Neural cell (in vitro differentiated cells): Measurements from ENCODE around the gene OGDH.

Experiments used
- CTCF ChIP-seq: fragments of 450-650 bp; IDR thresholded peaks from 2 replicates; pipeline ENCODE4 v1.5.1; 2014; ENCODE audit warnings: antibody characterized with exemption, mild to moderate bottlenecking, moderate library complexity; ENCODE audit not compliant: poor library complexity, severe bottlenecking
- EP300 ChIP-seq: fragments of 450-650 bp; conservative IDR thresholded peaks from 2 replicates; pipeline ENCODE4 v1.6.1; 2014; ENCODE audit warnings: antibody characterized with exemption, mild to moderate bottlenecking, moderate library complexity; ENCODE audit not compliant: poor library complexity, severe bottlenecking
- POLR2AphosphoS5 ChIP-seq: IDR thresholded peaks from 2 replicates; pipeline ENCODE4 v1.6.1; 2012

- no peak for TF ChIP-seq EP300
- no peak for TF ChIP-seq CTCF
- no peak for TF ChIP-seq POLR2AphosphoS5
Observed at GRCh38 chr7:44625526-44626471, 19.4 kb downstream of the OGDH start.
